CD4-positive, alpha-beta T cell treated with Interleukin-2 at 100 ng/mL for 4 hours (primary cell): ENCODE measurements around the gene IFTAP.
A peak's percentile ranks its signal among the peaks of the same experiment; 100 is the strongest.
"Not testable (repeated sequence)": the region's sequence is repeated elsewhere in the genome, so short reads cannot be mapped to it uniquely, and the experiment has no call there.

Experiments used
- DNase-seq: peaks from one replicate; pipeline ENCODE4 v3.0.0-alpha.2; 2020; ENCODE audit warnings: low spot score

The IFTAP gene

DNA sequence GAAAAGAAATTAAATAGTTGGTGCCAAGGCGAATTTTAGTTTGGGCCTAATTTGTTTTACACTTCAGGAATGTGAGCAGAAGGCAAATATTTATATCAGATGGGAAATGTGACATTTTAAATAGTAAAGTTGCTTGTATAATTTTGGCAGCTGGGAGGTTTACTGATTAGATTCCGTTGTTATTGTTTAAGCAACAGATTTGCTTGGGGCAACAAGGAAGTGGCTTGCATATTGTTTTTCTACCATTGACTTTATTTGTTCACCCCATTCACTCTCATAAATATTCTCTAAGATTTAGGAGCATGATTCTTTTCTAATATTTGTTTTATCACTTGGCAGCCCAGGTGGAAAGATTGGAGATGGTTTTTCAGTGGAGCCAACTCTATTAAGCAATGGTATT lies 44.3 kb downstream of the IFTAP start:
- no peak for DNase-seq

DNA sequence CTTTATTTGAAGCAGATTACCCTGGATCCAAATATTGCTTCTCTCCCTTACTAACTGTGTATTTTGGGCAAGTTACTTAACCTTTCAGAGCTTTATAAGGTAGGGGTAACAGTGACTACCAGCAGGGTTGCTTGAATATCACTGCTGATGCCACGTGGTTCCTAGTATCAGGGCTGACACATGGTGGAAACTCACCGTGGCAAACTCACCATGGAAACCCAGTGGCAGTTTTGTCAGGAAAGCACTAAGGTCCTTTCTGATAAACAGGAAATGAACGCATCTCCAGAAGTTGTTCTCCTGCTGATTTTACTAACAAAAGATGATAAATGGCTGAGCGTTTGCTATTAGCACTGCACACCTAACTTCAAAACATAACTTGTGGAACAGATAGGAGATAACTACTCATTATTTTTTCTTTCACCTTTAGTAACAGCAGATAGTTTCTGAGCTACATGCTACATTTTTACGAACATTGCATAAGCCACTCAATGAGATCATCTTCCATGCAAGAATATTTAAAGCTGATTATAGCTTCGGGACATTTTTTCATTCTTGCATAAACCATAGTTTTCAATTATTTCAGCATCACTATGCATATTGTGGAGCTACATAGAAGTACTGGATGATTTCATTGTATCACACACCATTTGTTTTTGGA lies 63.4 kb downstream of the IFTAP start:
- no peak for DNase-seq

DNA sequence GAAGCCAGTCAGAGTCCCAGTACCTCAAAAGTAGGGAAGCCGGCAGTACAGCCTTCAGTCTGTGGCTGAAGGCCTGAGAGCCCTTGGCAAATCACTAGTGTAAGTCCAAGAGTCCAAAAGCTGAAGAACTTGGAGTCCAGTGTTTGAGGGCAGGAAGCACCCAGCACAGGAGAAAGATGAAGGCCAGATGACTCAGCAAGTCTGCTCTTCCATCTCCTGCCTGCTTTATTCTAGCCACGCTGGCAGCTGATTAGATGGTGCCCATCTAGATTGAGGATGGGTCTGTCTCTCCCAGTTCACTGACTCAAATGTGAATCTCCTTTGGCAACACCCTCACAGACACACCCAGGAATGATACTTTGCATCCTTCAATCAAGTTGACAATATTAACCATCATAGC lies 67.1 kb downstream of the IFTAP start:
- DNase-seq = not testable (repeated sequence)

DNA sequence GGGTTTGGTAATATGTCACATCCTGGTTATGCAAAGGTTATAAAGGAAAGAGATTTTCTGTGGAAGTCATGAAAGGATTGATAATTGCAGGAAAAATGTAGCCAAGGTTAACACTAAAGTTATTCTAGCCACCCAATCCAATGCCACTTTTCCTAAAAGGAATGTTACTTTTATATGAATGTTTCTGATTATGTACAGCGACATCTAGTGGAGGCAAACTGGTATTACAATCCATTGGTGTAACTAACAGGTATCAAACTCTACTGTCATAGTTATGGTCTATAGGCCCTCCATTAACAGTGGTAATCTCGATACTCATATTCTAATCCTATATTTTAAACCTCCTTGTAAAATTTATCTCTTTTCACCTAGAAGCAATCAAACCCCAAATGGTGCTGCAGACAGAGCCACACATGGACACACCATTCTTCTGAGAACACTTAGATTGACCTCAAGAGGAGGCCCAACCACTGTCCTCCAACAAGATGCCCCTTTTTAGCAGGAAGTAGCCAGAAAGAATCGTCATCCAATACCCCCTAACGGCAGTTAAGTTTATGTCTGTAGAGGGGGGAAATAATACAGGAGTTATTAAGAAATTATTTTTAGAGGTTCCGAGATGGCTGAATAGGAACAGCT lies 78.6 kb downstream of the IFTAP start:
- peak; percentile 60 for DNase-seq

DNA sequence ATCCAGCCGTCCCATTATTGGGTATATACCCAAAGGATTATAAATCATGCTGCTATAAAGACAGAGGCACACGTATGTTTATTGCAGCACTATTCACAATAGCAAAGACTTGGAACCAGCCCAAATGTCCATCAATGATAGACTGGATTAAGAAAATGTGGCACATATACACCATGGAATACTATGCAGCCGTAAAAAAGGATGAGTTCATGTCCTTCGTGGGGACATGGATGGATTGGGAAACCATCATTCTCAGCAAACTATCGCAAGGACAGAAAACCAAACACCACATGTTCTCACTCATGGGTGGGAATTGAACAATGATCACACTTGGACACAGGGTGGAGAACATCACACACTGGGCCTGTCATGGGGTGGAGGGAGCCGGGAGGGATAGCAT lies 85.2 kb downstream of the IFTAP start:
- DNase-seq = not testable (repeated sequence)

DNA sequence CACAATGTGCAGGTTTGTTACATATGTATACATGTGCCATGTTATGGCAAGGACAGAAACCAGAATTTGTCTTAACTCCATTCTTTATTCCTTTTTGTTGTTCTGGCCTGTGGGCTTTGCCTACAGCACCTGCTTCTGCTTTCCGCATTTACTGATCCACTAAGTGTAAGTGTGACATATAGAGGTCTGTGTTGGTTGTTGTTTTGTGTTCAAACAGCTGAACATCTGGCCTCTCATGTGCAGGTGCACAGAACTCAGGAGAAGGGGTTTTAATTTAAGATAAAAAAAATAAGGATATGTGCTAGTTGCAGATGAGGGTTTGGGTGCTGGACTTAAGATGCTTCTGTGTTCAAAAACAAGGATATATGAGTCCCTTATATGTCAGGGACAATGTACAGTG lies 89.5 kb downstream of the IFTAP start:
- DNase-seq = no peak

DNA sequence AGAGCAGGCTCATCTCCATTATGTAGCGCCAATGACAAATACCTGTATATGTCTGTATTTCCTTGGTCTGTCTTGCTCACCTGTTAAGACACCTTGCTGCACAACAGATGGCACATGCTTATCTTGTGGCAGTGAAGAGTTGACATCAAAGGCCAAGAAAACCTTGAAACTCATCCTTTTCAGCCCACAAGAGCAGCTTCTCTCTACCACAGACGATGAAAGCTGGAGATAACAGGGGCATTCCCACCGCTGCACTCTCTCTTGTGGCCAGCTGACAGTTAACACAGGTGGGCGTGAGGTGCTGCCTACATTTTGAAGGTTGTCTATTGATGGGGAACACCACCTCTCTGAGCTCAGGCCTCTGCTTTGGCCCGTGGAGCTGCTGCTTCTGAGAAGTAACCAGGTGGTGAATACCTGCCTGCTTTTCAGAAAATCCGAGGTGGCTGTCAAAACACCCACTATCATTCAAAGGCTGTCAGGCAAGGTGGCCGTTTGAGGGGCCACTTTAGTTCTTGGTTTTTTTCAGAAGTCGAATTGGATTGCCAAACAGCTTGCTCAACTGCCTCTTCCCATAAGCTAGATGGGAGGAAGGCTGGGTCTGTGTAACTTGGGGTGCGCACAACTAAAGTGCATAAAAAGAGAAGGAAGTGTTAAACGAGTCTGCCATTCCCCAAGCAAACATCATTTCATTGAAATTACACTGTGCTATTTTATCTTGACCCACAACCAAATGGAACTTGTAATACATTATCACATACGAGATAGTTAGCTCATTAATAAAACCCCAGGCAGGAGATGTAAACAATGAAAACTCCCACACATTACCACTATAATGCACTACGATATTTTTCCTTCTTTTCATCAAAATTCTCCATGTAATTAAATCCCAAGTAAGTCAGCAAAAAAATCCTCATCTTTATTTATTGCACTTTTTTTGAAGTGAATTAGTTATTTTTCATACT lies 90.8 kb downstream of the IFTAP start:
- peak; percentile 26 for DNase-seq

DNA sequence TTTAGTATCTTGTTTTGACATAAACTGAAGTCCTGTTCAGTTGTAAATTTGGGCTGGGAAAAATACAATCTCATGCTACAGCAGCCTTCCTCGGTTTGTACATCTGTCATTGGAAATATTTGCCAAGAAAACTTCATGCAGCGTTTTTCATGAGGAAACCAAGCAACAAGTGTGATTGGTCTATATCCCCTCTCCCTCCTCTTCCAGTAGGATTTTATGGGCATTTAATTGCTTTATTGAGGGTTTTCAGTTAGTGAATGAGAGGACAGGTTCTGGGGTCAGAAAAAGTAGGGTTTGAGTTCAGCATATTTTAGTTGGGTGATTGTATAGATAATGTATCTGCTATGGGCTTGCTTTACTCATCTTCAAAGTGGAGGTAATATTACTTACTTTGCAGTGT lies 93.8 kb downstream of the IFTAP start:
- no peak for DNase-seq

DNA sequence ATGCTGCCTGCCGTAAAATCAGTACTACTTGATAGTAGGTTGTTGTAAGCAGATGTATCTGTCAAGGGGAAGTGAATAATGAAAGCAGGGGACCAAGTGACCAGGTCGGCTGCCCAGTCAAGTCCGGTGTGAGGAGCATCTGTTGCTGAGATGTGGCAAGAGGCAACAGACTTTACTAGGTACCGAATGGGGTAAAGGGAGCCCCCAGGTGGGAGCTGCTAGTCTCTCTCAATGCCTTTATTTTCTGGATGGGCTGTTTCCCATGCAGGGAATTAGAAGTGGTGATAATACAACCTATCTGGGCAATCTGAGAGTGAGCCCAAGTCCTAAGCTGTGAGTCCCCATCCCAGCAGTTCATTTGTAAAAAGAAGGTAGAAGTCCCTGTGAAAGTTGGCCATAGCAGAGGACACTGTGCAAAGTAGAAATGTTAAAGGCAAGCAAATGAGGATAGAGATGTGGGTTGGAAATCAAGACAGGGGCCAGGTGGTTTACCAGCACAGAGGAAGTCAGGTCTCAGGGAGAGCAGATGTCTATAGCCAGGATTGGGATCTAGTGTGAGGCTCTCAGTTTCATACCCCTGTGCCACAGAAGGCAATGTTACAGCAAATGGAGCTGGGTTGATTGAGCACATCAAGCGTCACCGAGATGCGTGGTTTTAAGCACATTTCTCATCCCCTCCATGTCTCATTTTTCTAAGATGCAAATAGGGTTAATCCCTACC lies 94.4 kb downstream of the IFTAP start:
- no peak for DNase-seq

DNA sequence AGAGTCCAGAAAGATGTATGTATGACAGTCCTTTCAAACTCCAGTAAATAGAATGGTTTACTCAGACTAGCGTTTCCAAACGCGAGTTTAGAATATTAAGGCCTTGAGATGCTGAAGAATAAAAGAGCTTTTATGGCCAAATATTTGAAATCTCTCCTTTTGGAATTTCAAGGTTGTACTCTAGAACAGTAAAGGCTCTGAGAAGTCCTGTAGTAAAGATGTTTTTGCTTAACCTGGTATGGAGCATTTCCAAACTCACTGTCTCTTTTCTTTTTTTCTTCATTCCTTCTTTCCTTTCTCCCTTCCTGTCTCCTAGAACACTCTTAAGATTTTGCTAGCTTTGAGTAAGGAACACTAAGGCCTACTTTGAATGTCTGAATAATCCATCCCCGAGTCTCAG lies 95.1 kb downstream of the IFTAP start:
- DNase-seq = no peak

DNA sequence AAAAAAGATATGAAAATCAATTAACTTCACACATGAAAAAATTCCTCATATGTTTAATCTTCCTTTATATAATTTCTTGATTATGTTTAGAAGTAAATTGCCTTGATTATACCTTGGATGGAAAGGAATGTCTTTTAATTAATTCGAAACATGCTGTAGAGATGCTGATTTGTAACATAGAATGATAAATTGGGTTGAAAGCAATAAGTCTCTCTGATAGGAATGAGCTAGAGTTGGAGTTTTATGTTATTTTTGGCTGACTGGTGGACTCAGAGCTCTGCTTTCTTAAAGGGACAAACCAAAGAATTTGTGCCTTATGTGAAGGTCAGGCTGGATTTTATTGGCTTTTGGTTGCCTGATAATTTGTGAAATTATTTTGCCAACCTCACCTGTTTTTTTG lies 98.4 kb downstream of the IFTAP start:
- no peak for DNase-seq

DNA sequence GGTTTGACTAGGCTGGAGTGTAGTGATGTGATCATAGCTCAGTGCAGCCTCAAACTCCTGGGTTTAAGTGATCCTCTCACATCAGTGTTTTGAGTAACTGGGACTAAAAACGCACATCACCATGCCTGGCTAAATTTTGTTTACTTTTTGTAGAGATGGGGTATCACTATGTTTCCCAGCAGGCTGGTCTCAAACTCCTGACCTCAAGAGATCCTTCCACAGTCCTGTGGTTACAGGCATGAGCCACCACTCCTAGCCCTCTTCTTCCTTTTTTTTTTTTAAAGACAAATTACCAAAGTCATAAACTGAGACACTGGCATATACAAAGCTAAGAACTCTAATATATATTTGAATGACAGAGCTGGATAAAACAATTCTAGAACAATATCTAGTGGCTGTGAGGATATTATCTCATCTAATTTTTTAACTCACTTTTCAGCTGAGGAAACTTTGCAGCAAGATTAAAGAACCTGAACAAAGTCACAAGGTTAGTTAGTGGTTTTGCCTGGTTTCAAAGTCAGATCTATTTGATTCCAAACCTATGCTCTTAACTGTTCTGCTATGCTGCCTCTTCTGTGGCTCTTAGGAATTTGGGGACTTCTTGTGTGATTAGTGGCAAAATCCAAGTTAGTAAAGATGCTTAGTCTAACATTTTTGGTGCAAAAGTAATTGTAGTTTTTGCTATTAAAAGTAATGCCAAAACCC lies 99.0 kb downstream of the IFTAP start:
- DNase-seq = no peak

DNA sequence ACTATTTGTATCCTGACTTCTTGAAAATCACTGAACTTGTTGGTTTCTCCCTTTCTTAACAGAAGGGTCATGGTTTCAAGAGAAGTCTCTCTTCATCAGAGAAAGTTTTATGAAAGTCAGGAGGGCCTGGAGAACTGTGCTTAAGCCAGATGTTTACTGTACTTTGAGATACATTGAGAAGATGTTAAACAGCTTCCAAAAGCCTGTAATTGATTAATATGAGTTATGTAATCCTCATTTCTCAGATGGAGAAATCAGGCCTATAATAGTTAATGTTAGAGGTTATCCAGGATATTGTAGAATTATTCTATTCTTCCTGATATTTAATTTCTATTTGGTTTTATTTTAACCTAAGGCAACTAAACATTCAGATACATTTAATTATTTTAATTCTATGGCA lies 100.8 kb downstream of the IFTAP start:
- DNase-seq = no peak

DNA sequence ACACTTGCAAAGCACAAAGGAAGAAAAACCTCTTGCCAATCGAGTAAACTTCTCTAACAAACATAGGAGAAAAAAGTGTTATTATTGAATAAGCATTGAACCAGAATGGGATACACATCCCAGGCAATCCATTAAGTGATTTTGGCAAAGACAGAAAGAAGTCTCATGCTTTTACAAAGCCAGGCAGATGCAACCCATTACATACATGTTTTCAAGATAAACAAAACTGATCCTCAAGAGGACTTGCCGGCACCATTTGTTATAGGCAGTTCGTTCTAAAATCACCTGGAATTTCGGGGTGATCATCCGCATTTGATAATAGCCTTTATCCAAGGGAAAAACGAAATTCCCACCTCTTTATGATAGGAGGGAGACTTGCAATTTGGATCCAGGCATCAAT lies 101.3 kb downstream of the IFTAP start:
- no peak for DNase-seq

DNA sequence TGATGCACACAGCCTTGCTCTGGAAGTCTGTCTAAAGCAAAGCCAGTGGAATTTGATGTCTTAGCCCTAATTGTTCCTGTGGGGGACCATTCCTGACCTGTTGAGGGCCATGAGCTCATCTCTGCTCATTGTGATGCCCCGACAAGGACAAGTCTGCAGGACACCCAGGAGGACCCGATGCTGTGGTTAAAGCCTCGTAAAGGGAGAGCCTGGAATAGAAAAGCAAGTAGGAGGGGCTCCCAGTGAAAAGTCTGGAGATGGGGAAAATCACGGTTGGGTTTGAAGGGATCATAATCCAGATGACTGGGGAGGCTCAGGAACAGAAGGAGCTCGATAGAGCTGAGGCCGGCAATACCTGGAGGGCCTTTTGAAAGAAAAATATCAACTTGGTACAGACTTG lies 102.2 kb downstream of the IFTAP start:
- DNase-seq = no peak

DNA sequence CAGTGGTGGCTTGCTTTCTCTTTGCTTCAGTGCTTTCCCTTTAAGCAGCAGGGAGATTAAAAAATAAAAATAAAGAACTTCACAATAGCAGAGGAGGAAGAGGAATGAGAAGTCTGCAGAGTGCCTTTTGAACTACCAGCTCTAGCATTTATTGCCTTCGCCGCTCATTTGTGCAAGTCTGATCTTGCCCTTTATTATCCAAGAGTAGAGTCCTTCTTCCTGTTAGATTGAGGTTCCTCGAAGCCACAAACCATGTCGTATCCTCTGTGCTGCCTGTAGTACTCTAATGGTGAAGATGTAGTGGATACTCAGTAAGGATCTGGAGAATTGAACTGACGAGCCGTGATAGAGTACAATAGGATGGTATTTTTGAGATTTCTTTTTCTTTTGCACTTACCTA lies 105.0 kb downstream of the IFTAP start:
- DNase-seq = no peak

DNA sequence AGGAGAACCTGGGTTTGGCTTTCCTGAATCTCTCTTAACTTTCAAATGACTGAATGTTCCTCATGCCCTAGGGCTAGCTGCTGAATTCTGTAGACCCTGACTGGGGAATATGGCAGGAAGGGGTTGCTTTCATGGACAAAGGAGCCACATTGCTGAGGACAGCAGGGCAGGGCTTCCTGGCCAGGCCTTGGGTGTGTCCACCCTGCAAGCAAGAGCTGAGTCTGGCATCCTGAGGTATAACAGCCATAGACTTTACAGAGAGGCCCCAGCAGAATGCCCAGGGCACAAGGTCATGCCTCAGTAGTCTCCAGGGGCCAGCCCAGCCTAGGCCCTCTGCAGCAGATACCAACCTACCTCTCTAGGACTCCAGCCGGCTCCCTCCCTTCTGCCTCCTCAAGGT lies 105.9 kb downstream of the IFTAP start:
- DNase-seq = no peak

DNA sequence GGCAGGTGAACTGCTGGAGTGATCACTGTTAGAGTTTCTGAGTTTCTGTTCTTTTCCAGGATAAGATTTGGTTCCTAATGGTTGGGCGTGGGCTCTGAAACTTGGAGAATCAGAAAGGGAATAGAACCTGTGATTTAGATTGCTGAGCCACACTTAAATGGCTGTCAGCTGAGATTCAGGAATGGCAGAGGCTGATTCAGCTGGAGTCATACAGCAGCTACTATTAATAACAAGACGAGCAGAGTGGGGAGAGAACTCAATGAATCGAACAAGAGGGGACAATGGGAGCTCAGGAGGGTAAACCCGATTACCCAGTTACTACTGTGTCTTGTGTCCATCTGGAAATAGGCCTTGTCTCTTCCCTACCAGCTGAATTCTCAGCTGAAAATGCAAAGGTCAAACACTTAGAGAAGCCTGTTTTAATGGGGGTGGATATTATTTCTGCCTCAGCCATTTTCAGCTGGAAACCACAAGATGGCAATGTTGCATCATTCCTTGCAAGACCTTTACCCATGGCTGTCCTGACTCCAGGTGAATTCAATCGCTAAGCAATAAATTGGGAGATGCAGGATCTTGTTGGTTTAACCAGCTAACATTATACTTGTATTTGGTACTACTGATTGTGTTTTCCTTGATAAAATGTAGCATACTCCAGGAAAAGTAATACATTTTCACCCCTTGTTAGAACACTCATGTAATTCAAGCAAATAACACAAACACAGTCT lies 108.2 kb downstream of the IFTAP start:
- peak; percentile 13 for DNase-seq

DNA sequence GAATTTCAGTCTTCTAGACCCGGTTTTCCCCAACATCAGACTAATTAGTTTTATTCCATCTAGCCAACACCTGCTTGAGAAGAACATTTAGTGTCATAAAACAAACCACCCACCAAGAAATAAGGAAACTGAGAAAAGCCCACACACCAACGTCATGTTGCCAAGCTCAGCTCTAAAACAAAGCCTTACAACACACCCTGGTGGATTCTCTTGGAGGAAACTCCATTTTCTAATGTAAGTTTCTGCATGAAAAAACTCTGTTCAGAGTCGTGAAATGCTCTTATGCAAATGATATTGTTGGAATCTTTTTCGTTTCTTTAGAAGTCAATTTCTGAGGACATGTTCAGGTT lies 108.7 kb downstream of the IFTAP start:
- no peak for DNase-seq
